ENCODE measurements around the gene ZMIZ1.

ZMIZ1 gene

DNA sequence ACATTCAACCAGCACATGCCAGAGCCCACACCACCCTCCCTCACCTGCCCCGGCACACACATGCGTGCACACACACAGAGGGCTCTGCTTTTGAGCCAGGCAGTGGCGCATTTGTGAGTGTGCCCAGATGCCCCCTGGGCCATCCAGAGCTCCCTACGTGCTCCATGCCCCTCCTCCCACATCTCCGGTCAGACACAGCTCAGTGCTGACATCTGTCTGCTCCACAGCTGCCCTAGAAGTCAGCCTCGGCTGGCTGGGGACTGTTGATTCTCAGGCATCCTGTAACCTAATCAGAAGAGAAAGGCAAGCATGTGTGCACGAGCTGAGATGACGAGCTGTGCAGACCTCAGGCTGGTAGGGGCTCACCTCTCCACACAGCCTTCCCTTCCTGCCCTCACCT is 135.1 kb downstream of the ZMIZ1 start:
- no peak for DNase-seq (ENCODE audit: low read depth)
- no peak overlapping the region for H3K4me3 ChIP-seq (ENCODE audit: low read depth, low read length)

DNA sequence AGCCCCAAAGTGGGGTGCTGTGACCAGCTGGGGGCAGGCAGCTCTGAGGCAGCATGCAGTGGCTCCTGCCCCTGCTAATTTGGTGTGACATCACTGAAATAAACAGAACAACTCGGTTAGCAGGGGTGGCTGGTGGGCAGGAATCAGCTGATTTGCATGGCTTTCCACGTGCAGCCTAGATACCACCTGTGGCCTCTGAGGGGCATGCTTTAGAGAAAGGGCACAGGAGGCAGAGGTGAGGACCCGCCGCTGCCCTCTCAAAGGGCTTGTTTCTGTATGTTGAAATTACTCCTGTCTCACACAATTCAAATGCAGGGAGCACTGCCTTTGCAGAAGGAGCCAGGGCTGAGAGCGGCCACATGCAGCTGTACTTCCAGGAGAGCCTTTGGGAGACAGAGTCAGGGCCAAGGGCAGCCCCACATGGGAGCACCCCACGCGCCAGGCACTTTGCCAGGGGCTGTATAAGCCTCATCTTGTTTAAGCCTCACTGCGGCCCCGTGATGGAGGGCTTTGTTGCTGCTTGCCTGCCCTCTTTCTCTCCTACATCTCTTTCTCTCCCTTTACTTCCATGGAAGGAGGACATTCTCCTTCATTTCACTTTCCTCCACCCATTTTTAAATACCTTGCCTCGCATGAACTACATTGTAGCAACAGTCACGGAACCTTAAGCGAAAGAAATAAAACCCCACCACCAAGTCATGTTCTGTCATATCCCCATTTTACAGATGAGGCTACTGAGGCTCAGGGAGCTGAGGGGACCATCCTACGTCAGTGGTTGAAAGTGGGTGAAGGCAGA is 137.7 kb downstream of the ZMIZ1 start:
- no peak for DNase-seq (ENCODE audit: low read depth)
- no peak overlapping the region for H3K4me3 ChIP-seq (ENCODE audit: low read depth, low read length)

DNA sequence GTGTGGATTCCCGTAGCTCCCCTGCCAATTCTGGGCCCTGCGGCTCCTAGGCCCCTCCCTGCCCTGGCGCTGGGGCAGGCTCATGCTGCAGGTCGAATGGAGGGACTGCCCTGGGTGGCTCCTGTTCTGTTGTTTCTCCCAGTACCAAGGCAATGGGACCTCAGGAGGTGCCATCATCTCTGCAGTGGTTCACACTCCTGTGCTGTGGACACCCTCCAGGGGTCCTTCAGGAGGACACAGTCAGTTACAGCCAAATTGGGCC is 138.3 kb downstream of the ZMIZ1 start:
- H3K4me3 ChIP-seq (ENCODE audit: low read depth, low read length) = no peak overlapping the region

DNA sequence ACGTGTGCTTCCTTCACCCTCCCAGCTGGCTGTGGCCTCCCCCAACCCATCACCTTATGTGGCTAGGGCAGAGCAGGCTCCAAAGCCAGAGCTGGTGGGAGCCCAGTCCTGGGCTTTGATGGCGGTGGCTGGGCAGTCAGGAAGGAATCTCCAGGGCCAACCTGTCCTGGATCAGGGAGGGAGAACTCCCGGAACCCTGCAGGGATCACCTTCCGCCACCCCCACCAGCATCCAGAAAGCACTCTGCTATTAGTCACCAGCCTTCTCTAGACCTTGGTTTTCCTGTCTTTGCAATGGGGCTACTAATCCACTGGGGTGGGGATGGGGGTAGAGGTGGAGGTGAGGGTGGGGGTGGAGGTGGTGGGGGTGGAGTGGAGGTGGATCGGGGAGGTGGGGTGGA is 139.0 kb downstream of the ZMIZ1 start:
- no peak for DNase-seq (ENCODE audit: low read depth)
- H3K4me3 ChIP-seq (ENCODE audit: low read depth, low read length) = no peak overlapping the region

More for the DNA sequence above, 138.3 kb downstream of the ZMIZ1 start:
- no peak for DNase-seq (ENCODE audit: low read depth)

DNA sequence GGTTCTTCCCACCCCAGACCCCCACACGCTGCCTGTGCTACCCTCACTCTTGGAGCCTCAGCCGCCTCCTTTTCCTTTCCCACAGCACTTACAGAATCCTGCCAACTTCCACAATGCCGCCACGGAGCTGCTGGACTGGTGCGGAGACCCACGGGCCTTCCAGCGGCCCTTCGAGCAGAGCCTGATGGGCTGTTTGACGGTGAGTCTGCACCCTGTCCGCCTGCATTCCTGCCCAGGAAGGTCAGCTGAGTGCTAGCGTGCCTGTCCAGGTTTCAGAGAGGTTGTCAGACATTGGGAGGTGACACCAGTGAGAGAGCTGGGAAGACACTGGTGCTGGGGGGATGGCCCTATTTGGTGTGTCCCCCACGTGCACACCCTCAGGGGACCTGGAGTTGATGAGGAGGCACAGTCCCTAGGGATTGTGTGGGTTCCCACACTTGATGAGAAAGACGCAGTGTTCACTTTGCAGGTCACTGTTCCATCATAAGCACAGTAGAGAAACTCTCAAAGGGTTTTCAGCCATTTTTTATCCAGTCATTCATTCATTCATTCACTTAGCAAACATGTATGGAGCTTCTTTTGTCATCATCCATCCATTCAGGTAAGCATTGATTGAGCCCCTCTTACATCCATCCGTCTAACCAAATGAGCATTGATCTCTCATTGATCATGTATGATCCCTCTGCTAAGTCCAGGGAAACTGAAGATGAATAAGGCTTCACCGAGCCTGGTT is 139.7 kb downstream of the ZMIZ1 start:
- no peak for DNase-seq (ENCODE audit: low read depth)
- no peak overlapping the region for H3K4me3 ChIP-seq (ENCODE audit: low read depth, low read length)

DNA sequence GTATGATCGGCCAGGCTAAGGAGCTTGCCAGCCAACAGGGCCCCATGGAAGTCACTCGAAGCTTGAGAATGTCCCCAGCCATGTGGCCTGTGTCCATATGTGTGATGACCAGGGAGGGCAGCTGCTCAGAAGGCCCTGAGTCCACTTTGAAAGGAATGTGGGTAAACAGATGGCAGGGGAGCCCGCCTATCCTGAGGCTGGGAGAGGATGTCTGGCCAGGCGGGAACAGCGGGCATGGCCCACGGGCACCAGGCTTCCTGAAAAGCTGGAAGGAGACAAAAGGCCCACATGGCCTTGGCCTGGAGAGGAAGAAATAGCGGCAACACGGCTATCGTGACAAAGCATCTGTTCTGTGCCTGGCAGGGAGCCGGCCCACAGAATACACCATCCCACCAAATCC is 140.6 kb downstream of the ZMIZ1 start:
- H3K4me3 ChIP-seq (ENCODE audit: low read depth, low read length) = no peak overlapping the region
- DNase-seq (ENCODE audit: low read depth) = no peak

DNA sequence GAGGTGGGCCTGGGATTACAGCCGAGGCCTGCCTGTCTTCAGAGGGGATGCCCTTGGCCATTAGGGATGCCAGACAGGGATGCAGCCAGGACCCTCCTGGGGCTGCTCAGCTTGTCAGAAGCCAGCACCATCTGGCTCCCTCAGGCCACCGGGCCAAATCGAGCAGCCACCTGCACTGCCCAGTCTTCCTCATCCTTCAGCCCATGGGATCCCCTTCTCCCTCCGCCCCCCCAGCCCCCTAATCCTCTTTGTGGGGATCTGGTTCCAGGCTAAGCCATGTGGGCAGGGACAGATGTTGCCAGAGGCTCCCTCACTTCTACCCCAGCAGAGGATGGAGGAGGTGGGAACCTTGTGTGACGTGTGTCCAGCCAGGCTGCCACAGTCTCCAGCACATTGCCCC is 141.1 kb downstream of the ZMIZ1 start:
- H3K4me3 ChIP-seq (ENCODE audit: low read depth, low read length) = no peak overlapping the region
- DNase-seq (ENCODE audit: low read depth) = no peak

DNA sequence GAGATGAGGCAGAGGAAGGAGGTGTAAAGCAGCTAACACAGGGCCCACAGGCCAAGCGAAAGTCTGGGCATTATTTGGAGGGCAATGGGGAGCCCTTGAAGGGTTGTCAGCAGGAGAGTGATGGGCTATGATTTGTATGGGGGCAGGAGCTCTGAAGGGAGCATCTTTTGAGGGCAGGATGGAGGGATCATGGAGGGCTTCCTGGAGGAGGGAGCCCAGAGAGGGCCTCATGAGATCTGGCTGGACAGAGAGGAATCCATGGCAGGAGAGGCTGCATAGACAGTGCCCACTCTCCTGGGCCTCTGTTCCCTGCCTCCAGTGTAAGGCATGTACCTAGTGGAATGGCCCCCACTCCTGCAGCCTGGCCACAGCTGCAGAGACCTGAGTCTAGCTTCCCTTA is 141.9 kb downstream of the ZMIZ1 start:
- no peak for DNase-seq (ENCODE audit: low read depth)
- H3K4me3 ChIP-seq (ENCODE audit: low read depth, low read length) = no peak overlapping the region

DNA sequence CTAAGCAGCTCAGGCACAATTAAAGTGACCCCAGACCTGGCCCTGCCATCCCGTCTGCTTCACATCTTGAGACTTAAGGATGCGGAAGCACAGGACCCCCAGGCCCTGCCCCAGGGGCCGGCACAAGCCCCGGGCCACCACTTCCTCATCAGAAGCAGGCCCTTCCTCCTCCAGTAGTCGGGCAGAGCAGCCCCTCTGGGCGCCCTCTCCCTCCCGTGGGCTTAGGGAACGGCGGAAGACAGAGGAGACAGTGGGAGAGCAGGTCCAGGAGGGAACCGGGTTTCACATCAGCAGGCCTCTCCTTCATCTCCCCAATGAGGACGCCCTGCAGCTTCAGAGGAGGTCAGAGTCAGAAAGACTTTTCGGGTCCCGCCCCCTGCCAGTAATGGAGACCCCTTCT is 142.8 kb downstream of the ZMIZ1 start:
- no peak overlapping the region for H3K4me3 ChIP-seq (ENCODE audit: low read depth, low read length)
- no peak for DNase-seq (ENCODE audit: low read depth)

DNA sequence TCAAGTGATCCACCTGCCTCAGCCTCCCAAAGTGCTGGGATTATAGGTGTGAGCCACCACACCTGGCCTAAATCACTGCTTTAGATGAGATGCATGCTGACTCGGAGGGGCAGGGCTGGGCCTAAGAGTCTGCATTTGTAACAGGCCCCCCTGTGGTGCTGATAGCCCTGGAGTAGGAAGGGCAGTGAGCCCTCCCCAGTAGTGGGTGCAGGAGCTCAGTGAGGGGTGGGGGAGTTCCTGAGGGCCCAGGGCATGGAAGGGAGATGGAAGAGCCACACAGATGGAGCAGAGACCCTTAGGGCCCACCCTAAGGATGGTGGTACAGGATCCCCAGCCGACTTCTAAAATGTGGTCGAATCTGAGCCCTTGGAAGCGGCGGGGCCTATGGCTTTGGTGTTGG is 146.8 kb downstream of the ZMIZ1 start:
- DNase-seq (ENCODE audit: low read depth) = no peak
- H3K4me3 ChIP-seq (ENCODE audit: low read depth, low read length) = no peak overlapping the region

DNA sequence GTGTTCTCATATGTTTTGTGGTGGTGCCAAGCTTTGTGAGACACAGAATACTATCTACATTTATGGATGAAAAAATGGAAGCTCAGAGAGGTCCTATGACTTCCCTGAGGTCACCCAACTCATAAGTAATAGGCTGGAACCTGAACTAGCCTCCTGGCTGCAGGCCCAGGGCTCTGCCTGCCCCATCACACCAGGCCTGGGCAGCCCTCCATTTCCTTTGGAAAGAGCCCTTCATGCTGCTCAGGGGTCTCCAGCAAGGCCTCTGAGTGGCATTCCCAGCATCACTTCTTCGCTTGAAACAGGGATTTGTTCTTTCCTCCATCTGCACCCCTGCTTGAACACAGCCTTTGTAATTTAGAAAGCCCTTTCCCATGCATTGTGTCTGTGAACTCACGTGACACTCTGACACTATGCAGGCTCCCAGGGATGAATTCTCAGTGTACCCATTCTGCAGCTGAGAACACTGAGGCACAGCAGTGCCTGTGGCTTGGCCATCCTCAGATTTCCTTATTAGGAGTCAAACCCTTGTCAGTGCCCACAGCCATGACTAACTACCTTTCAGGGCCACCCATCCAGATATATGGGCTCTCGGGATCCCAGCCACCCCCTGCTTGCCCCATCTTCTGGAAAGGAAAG is 150.7 kb downstream of the ZMIZ1 start:
- H3K4me3 ChIP-seq (ENCODE audit: low read depth, low read length) = no peak overlapping the region

DNA sequence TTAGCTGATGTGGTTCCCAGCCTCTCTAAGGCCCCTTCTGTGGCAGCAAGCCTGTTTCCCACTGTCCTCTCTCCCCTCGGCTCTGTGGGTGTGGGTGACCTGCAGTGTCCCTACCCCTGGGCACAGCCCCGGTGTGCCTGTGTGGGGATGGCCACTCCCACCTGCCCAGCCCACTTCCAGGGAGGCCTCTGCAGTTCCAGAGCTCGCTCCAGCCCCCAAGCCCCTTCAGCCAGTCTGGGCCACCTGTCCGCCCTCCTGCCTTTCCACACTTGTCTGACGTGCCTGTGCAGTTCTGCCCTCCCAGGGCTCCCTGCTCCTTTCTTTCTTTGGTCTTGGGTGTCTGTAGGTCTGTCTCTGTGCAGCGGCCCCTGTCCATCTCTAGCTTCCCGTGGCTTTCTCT is 151.5 kb downstream of the ZMIZ1 start:
- no peak for DNase-seq (ENCODE audit: low read depth)
- no peak overlapping the region for H3K4me3 ChIP-seq (ENCODE audit: low read depth, low read length)

More for the DNA sequence above, 150.7 kb downstream of the ZMIZ1 start:
- DNase-seq (ENCODE audit: low read depth) = no peak

DNA sequence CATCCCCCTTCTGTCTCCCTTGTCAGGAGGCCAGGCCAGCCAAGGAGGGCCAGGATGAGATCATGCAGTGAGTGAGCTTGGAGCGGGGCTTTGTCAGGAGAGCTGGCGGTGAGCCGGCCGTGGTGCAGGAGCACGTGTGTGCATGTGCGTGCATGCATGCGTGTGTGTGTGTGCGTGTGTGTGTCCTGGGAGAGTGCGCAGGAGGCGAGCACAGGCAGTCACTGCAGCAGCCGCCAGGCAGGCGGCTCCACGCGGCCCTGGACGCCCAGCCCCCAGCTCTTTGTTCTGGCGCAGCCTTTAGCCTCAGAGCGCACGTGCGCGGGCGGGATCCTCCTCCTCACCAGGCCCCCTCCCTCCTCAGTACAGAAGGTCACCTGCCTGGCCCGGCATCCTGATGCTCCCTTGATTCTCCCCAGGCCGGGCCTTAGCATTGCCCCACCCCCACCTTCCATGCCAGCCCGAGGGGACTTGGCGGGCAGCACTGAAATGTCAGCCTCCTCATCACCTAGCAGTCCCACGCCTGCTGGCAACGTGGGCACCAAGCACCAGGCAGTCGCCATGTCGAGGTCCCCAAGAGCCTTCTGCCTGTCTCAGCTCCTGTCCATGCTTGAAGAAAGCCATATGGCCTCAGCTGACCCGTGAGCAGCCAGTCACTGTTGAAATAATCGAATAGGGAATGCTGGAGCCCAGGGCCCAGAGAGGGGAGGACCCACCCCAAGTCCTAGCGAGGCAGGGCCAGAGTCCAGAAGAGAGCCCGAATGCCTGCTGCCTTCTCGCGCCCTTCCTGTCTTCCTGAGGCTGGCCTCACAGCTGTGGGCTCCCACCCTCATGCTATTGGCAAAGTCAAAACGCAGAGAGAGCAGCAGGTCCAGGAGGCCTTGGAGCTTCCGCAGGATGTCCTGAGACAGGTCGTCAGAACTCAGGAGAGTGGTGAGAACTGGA is 152.6 kb downstream of the ZMIZ1 start:
- DNase-seq (ENCODE audit: low read depth) = peak; percentile 95
- no peak overlapping the region for H3K4me3 ChIP-seq (ENCODE audit: low read depth, low read length)

DNA sequence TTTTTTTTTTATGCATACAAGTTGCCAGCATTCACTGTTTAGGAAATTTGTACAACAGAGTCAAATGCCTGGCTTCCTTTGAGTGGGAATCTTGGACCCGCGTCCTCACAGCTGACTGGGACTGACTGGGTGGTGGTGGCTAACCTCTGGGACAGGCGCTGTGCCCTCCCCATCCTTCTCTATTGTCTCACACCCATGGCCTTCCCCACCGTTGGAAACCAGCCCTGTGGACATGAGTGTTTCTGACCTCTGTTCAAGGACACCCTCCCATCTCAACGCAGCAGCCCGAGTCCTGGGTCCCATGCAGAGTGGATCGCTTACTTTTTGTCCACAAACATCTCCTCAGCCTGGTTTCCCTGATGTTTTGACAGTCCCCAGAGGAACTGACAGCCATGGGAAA is 153.4 kb downstream of the ZMIZ1 start:
- no peak overlapping the region for H3K4me3 ChIP-seq (ENCODE audit: low read depth, low read length)
- DNase-seq (ENCODE audit: low read depth) = no peak

DNA sequence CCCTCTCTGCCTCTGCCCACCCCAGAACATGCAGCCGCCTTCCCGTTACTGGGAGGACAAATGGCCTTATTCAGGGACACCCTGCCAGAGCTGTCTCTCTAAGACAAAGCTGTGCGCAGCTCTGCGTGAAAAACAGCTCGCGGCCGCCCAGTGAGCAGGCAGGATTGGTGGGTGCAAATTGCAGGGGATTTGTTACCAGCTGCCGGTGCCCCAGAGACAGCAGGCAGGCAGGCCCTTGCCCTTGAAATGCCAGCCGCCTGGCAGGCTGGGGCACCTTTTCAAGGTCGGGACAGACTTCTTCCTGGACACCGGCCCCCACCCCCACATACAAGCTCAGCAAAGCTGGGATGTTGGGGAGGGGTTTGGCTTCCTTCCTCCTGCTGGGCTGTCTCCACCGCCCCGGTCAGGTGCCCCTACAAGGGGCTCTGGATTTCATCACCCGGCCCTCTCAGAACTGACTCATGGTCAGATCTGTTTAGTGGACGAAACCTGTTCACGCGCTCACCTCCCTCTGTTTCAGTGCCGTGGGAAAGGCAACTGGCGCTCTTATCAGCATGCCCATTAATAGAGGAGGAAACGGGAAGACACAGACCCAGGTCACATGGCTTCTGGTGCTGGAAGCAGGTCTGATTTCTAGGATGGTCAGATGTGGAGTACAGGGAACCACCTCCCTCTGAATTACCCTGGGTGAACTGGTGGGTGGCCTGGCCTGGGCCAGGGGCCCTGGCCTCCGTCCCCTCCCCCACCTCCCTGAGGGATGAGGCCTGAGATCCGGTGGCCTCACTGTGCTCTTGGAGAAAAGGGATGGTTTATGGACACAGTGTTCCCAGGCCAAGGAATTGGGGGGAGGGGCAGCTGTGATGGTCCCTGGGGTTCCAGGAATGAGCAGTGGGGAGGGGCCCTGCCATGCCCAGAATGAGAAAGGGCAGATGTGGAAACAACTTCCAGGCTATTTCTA is 154.6 kb downstream of the ZMIZ1 start:
- DNase-seq (ENCODE audit: low read depth) = peak; percentile 75
- no peak overlapping the region for H3K4me3 ChIP-seq (ENCODE audit: low read depth, low read length)

DNA sequence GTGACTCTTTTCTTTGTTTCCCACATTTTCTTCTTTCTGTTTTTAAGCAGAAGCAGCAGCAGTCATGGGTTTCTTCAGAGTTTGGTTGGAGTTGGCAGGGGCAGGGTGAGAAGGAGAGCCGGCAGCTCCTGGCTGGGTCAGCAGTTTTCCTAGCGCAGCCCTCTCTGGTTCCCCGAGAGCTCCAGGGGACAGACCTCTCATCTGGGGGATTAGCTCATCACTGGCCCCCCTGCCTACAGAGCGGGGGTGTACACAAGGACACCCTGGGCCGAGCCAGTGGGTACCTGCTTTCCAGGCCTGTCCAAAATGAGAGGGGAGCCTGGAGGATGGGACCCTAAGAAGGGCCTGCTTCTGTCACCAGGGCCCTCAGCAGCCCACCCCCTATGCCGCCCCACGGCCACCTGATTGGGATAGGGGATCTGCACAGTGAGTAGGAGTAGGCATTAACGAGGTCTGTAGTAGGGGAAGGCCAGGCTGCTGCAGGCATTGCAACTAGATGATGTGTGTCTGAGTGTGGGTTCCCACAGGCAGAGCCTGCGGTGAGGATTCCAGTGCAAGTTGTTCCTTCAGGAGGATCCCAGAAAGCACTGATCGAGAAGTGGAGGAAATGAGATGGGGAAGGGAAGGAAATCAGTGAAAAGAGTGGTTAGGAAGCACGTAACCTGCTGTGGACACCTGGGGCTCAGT is 155.6 kb downstream of the ZMIZ1 start:
- no peak for DNase-seq (ENCODE audit: low read depth)
- no peak overlapping the region for H3K4me3 ChIP-seq (ENCODE audit: low read depth, low read length)

DNA sequence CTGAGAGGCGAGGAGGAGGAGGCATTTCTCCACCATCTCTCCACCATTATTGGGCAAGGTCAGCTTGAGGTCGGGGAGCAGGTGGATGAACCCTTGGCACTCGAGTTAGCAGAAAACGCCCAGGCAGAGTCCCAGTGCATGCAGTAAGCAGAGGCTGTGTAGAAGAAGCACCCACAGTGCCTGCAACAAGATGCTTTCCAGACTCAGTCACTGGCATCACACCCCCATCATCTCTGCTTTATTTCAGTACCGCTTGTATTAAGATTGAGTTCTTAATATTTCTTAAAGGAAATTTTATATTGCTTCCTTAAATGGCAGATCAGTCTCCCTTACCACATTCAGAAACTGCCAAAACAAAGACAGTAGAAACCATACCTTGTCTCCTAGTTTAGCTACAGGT is 156.2 kb downstream of the ZMIZ1 start:
- H3K4me3 ChIP-seq (ENCODE audit: low read depth, low read length) = no peak overlapping the region
- no peak for DNase-seq (ENCODE audit: low read depth)
